ENCODE data around the gene KBTBD7.
"Not testable (repeated sequence)": the region's sequence is repeated elsewhere in the genome, so short reads cannot be mapped to it uniquely, and the experiment has no call there.

The KBTBD7 gene

GRCh38 chr13:41196011-41196410 is 1.6 kb upstream of the KBTBD7 start:
- no peak for DNase-seq

GRCh38 chr13:41193469-41193868 is 900 bp downstream of the KBTBD7 start:
- DNase-seq = no peak

- peak; percentile 9 for DNase-seq
These were observed 5.8 kb downstream of the KBTBD7 start for GRCh38 chr13:41188584-41188983.

GRCh38 chr13:41186481-41186880 is 7.9 kb downstream of the KBTBD7 start:
- no peak for DNase-seq

- DNase-seq = no peak
These were observed 12.1 kb downstream of the KBTBD7 start for GRCh38 chr13:41182231-41182630.

GRCh38 chr13:41179593-41180250 is 14.6 kb downstream of the KBTBD7 start:
- peak; percentile 69 for DNase-seq

GRCh38 chr13:41178040-41178439 is 16.3 kb downstream of the KBTBD7 start:
- no peak for DNase-seq

- no peak for DNase-seq
These were observed 16.8 kb downstream of the KBTBD7 start for GRCh38 chr13:41177616-41178015.

GRCh38 chr13:41175576-41175975 is 18.8 kb downstream of the KBTBD7 start:
- DNase-seq = not testable (repeated sequence)

GRCh38 chr13:41162151-41162550 is 32.2 kb downstream of the KBTBD7 start:
- DNase-seq = no peak

- DNase-seq = no peak
These were observed 35.2 kb downstream of the KBTBD7 start for GRCh38 chr13:41159174-41159573.

GRCh38 chr13:41157048-41157717 is 37.2 kb downstream of the KBTBD7 start:
- DNase-seq = no peak

- no peak for DNase-seq
These were observed 37.7 kb downstream of the KBTBD7 start for GRCh38 chr13:41156620-41157019.

- no peak for DNase-seq
These were observed 40.3 kb downstream of the KBTBD7 start for GRCh38 chr13:41154042-41154441.

- no peak for DNase-seq
These were observed 42.4 kb downstream of the KBTBD7 start for GRCh38 chr13:41152005-41152404.

- DNase-seq = no peak
These were observed 44.3 kb downstream of the KBTBD7 start for GRCh38 chr13:41150058-41150457.

- no peak for DNase-seq
These were observed 45.7 kb downstream of the KBTBD7 start for GRCh38 chr13:41148419-41149283.

- peak; percentile 72 for DNase-seq
These were observed 49.0 kb downstream of the KBTBD7 start for GRCh38 chr13:41145136-41145908.

GRCh38 chr13:41144576-41144975 is 49.8 kb downstream of the KBTBD7 start:
- DNase-seq = no peak

Measured in fibroblast of skin of abdomen (primary cell).